Measurements from ENCODE around the gene WWOX. TPM values are rescaled to one million over a fixed set of nuclear protein-coding genes. Genes with fewer than 3 reads are reported as not detected.

The WWOX gene
- total and polyA plus RNA-seq, 2 of the 4 experiments (the other 2 are of a cell fraction) = 2.7 to 5.4 TPM

GRCh38 chr16:78789561-78789960 is 690.1 kb downstream of the WWOX start:
- H2AK5ac ChIP-seq (ENCODE audit: low read depth, low read length) = no peak overlapping the region
- H2AFZ ChIP-seq (replicated peaks; ENCODE audit: low read length, poor library complexity) = no peak overlapping the region
- no peak overlapping the region for H3K18ac ChIP-seq (ENCODE audit: low read depth, low read length)
- no peak overlapping the region for H3K9ac ChIP-seq (ENCODE audit: low read depth, low read length)
- BruUV-seq (replicated peaks) = no TSS peak
- no peak overlapping the region for H3K23ac ChIP-seq (ENCODE audit: low read depth, low read length)
- no peak overlapping the region for H3K14ac ChIP-seq (replicated peaks; ENCODE audit: low read depth, low read length)
- no peak overlapping the region for H4K8ac ChIP-seq (ENCODE audit: low read depth in 2 of 2, low read length in 2 of 2)
- dilution Hi-C loops (cut with HindIII; ENCODE audit: low sequenced_read_pairs, unreplicated experiment) = no loop called here
- H2BK120ac ChIP-seq (ENCODE audit: low read depth, low read length) = no peak overlapping the region
- H4K91ac ChIP-seq (ENCODE audit: insufficient read depth, low read depth, low read length) = no peak overlapping the region
- H2BK20ac ChIP-seq (ENCODE audit: low read depth, low read length) = no peak overlapping the region
- H2BK5ac ChIP-seq (ENCODE audit: low read depth, low read length, poor library complexity, severe bottlenecking) = no peak overlapping the region
- no peaks in the 10 kb centered on the region for H3K4me1 ChIP-seq (ENCODE audit: control insufficient read depth, insufficient read depth, low read length)
- no peaks in the 10 kb centered on the region for H3K79me1 ChIP-seq (ENCODE audit: low read depth in 1 of 2, low read length in 2 of 2)
- no peak overlapping the region for H3K27ac ChIP-seq (ENCODE audit: insufficient read depth, low read length)
- no peak overlapping the region for H3K56ac ChIP-seq (ENCODE audit: extremely low read depth, insufficient read depth, low read length)
- no peaks in the 10 kb centered on the region for H4K20me1 ChIP-seq (ENCODE audit: insufficient read depth, low read length)
- no peaks in the 10 kb centered on the region for H3K36me3 ChIP-seq (ENCODE audit: control insufficient read depth, insufficient read depth, low read length)
- no peak overlapping the region for H3K4ac ChIP-seq (ENCODE audit: low read depth, low read length)
- no peak overlapping the region for H3K4me2 ChIP-seq (ENCODE audit: low read depth, low read length)
- H3K9me3 ChIP-seq (ENCODE audit: control insufficient read depth, insufficient read depth, low read length) = peaks cover 21% of the 10 kb centered on the region
- no peaks in the 10 kb centered on the region for H3K9me1 ChIP-seq (ENCODE audit: insufficient read depth, low read length)
- no CpG with 5 or more reads among the region's 2 CpGs for WGBS, 2 experiments (ENCODE audit: extremely low coverage in 2 of 2, insufficient read length in 1 of 2)
- TF ChIP-seq MAZ (IDR thresholded peaks at IDR 0.05; ENCODE audit: borderline replicate concordance, low read depth, low read length) = no peak
- TF ChIP-seq, protein P1, sequence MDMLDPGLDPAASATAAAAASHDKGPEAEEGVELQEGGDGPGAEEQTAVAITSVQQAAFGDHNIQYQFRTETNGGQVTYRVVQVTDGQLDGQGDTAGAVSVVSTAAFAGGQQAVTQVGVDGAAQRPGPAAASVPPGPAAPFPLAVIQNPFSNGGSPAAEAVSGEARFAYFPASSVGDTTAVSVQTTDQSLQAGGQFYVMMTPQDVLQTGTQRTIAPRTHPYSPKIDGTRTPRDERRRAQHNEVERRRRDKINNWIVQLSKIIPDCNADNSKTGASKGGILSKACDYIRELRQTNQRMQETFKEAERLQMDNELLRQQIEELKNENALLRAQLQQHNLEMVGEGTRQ (IDR thresholded peaks at IDR 0.05; ENCODE audit: low read depth, low read length) = no peak
- no peak for TF ChIP-seq CHD1 (IDR thresholded peaks at IDR 0.05; ENCODE audit: low read depth, low read length)
- TF ChIP-seq MAFK (IDR thresholded peaks at IDR 0.05; ENCODE audit: low read depth, low read length) = no peak
- CTCF ChIA-PET = no interaction called here
- no peak overlapping the region for H4K5ac ChIP-seq (ENCODE audit: low read depth, low read length)
- ATAC-seq (ENCODE audit: low read depth) (no peak), DNase-seq (no peak)
- intact Hi-C loops (cut with micrococcal nuclease) = no loop called here
- no peak overlapping the region for H2AK9ac ChIP-seq (replicated peaks; ENCODE audit: low read depth, low read length, poor library complexity)
- in situ Hi-C loops (cut with MboI; ENCODE audit: low sequenced_read_pairs) = no loop called here
- no peak overlapping the region for H3K4me3 ChIP-seq (ENCODE audit: insufficient read depth, low read depth, low read length)
- POLR2A ChIA-PET (ENCODE audit: unreplicated experiment) = no interaction called here
- H3K27me3 ChIP-seq (ENCODE audit: control insufficient read depth, insufficient read depth, low read length) = no peaks in the 10 kb centered on the region
- H2BK15ac ChIP-seq (ENCODE audit: low read depth, low read length) = no peak overlapping the region
